Activated naive CD4-positive, alpha-beta T cell (primary cell): ENCODE data around the gene SORBS1.

Source experiments
- DNase-seq, 4 experiments: peaks; one replicate each; lab custom pipeline; 2025; lab: John Stamatoyannopoulos, UW

The SORBS1 gene

DNA sequence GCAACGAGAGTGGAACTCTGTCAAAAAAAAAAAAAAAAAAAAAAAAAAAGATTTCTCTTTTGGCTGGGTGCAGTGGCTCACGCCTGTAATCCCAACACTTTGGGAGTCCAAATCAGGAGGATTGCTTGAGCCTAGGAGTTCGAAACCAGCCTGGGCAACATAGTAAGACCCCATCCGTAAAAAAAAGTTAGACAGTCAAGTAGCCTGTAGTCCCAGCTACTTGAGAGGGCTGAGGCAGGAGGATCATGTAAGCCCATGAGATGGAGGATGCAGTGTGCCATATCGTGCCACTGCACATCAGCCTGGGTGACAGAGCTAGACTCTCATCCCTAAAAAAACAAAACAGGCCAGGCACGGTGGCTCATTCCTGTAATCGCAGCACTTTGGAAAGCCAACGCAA is 295.6 kb downstream of the SORBS1 start:
- no peak for DNase-seq

DNA sequence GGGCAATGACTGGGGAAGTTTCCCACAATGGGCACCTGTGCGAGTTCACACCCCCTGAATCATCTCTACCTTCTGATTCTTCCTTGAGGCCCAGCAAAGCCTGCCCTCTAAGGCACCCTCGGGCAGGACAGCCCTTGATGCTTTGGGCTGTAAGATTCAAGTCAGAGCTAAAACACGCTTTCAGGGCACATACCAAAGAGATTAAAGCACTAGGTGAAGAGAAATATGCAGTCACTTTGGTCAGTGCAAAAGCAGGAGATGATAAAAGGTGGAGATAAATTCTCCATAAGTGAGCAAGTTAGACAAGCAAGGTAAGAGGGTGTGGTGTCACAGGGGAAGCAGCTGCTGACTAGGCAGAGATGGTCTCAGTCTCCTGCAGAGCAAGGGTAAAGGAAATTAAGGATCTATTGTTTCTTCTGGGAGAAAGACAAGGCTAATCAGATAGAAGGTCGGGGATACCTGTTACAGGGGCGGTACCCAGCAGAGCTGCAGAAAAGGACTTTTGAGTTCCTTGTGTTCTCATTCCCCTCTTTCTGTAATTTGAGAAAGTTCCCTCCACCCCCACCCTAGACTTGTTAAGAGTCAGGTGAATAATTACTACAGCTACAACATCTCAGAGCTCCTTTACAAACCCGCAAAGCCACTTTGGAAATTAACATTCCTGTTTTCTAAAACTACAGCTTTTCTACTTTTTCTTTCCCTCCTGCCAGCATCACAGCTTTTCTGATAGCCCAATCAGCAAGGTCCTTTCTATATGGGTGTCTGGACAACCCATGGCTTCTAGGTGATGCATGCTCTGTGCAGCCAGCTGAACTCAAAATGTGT is 296.7 kb downstream of the SORBS1 start:
- no peak for DNase-seq

DNA sequence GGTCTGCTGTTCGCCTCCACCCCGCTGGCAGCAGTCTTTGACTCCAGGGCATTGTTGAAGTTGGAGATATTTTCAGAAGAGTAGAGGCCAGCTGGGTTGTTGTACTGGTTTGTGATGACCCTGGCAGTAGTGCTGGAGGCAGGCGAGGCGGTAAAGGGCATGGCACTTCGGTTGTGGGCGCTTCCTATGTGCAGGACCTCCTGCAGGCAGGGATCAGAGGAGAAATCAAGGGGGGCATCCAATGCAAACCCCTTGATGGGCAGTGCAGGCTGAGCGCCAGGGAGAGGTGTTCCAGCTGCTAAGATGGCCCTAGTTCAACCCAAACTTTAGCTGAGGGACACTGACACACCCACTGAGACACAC is 297.3 kb downstream of the SORBS1 start:
- no peak for DNase-seq

DNA sequence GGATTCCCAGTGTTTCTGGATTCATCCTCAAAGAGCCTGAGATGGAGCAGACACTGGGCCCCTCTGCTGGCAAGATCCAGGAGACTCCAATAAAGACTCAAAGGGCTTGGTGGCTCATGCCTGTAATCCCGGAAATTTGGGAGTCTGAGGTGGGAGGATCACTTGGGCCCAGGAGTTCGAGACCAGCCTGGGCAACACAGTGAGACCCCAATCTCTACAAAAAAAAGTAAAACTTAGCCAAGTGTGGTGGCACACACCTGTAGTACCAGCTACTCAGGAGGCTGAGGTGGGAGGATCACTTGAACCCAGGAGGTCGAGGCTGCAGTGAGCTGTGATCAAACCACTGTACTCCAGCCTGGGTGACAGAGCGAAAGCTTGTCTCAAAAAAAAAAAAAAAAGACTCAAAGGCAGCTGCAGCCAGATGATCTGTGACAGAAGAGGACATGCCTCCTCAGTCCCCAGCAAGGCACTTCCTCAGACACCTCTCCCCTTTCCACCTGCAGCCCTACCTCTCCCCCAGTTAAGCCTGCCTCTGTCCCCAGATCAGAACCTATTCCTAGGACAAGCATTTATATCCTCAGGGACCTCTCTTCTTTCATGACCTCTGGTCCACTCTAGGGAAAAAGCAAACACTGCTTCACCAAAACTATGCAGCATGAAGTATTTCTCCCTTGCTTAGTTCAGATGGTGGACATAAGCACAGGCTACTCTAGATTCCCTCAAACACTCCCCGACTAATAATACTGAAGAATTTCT is 298.2 kb downstream of the SORBS1 start:
- DNase-seq, result no peak

DNA sequence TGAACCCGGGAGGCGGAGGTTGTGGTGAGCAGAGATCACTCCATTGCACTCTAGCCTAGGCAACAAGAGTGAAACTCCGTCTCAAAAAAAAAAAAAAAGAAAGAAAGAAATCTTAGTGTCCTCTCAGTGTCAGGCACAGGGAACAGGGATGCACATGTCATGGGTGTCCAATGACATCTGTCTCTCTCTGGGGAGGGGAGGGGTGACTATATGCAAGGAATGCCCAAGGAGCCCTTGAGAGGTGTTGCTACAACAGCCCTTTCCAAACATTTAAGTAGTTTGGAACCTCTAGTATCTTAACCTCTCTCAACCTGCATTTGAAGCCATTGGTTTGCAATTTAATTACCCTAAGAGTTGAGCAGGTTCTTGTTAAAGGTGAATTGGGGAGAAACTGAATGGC is 299.2 kb downstream of the SORBS1 start:
- DNase-seq, result no peak
